GM12878 (cell line): ENCODE data around the gene RTN4R. TPM values are rescaled to one million over a fixed set of nuclear protein-coding genes. Genes with fewer than 3 reads are reported as not detected.
A peak's percentile ranks its signal among the peaks of the same experiment; 100 is the strongest.

Source experiments
- ATAC-seq: fragments of 200-7000 bp; cut with Tn5 transposase; 3 replicates; pipeline ENCODE4 v1.9.1; 2020; ENCODE audit warnings: mild to moderate bottlenecking, moderate library complexity
- BruUV-seq: library from RNA; stranded (reverse); fragments of 400-500 nt; replicated peaks from 2 replicates; lab custom pipeline; 2021; lab: Mats Ljungman, UMichigan
- CTCF ChIA-PET: fragments of 300-600 bp; sonication (Branson Sonifier 250); formaldehyde crosslinking; extraction: SDS; loops from one replicate; lab custom pipeline; 2021; ENCODE audit warnings: inconsistent platforms; lab: Yijun Ruan, JAX
- POLR2A ChIA-PET: fragments of 350-600 bp; formaldehyde crosslinking; extraction: SDS; loops from one replicate; lab custom pipeline; 2021; ENCODE audit warnings: inconsistent platforms; lab: Charles Lee
- RAD21 ChIA-PET: fragments of 300-600 bp; sonication (Branson Sonifier 250); formaldehyde crosslinking; loops from one replicate; lab custom pipeline; 2023; ENCODE audit warnings: antibody characterized with exemption; ENCODE audit not compliant: unreplicated experiment; lab: Charles Lee
- SMC1A ChIA-PET: fragments of 300-600 bp; sonication (Branson Sonifier 250); formaldehyde crosslinking; loops from one replicate; lab custom pipeline; 2023; ENCODE audit not compliant: unreplicated experiment, uncharacterized antibody; lab: Charles Lee
- DNase-seq: peaks from one replicate; pipeline ENCODE4 v3.0.0-alpha.2; 2011; ENCODE audit warnings: low read depth, low spot score
- FAIRE-seq: peaks from 3 replicates; lab custom pipeline; 2011; peaks lifted over from hg19 to GRCh38; lab: Jason Lieb, UNC
- H2AFZ ChIP-seq: 2 replicates; pipeline ENCODE4 v1.6.0; 2011; ENCODE audit warnings: low read depth, low read length, control low read depth; ENCODE audit not compliant: control insufficient read depth
- H3K27ac ChIP-seq: 2 replicates; pipeline ENCODE4 v1.5.1; 2011; ENCODE audit warnings: control low read depth; ENCODE audit not compliant: control insufficient read depth, insufficient read depth
- H3K27me3 ChIP-seq, 2 experiments: replicated peaks in 1 of 2; 2 replicates each; pipeline versions ENCODE4 v1.6.0 to v1.6.1; 2011; ENCODE audit warnings: low read length in 1 of 2; ENCODE audit not compliant: control insufficient read depth in 2 of 2, insufficient read depth in 2 of 2
- H3K36me3 ChIP-seq, 2 experiments: 2 replicates each; pipeline ENCODE4 v1.5.1; 2011; ENCODE audit warnings: low read length in 1 of 2; ENCODE audit not compliant: control insufficient read depth in 2 of 2, insufficient read depth in 2 of 2
- H3K4me1 ChIP-seq: 2 replicates; pipeline ENCODE4 v1.6.1; 2011; ENCODE audit warnings: mild to moderate bottlenecking, low read length, moderate library complexity, mixed read lengths; ENCODE audit not compliant: control insufficient read depth, insufficient read depth
- H3K4me2 ChIP-seq: 2 replicates; pipeline ENCODE4 v1.6.0; 2011; ENCODE audit warnings: control low read depth; ENCODE audit not compliant: control insufficient read depth, insufficient read depth
- H3K4me3 ChIP-seq: fragments of 200-600 bp; sonication (generic); 2 replicates; pipeline ENCODE4 v1.5.1; 2016
- H3K79me2 ChIP-seq: 2 replicates; pipeline ENCODE4 v1.6.0; 2011; ENCODE audit warnings: low read length; ENCODE audit not compliant: control insufficient read depth, insufficient read depth
- H3K9ac ChIP-seq: 2 replicates; pipeline ENCODE4 v1.8.0; 2011; ENCODE audit warnings: low read length, control low read depth, mixed read lengths; ENCODE audit not compliant: control insufficient read depth, insufficient read depth
- H3K9me3 ChIP-seq: replicated peaks from 3 replicates; pipeline ENCODE4 v1.5.1; 2011; ENCODE audit warnings: mild to moderate bottlenecking, low read length; ENCODE audit not compliant: control insufficient read depth, insufficient read depth
- H4K20me1 ChIP-seq: 2 replicates; pipeline ENCODE4 v1.6.0; 2011; ENCODE audit not compliant: control insufficient read depth, insufficient read depth
- IKZF1 ChIP-seq: fragments of 450-650 bp; conservative IDR thresholded peaks from 2 replicates; pipeline ENCODE4 v1.6.1; 2017; ENCODE audit warnings: antibody characterized with exemption, mild to moderate bottlenecking
- KAT2A ChIP-seq: conservative IDR thresholded peaks from 2 replicates; pipeline ENCODE4 v1.6.1; 2011; ENCODE audit warnings: low read depth, low read length; ENCODE audit not compliant: control insufficient read depth
- MEF2B ChIP-seq: fragments of 450-650 bp; IDR thresholded peaks from 2 replicates; pipeline ENCODE4 v1.6.1; 2018; ENCODE audit warnings: mild to moderate bottlenecking, moderate library complexity; ENCODE audit not compliant: partially characterized antibody, poor library complexity, severe bottlenecking
- NBN ChIP-seq: fragments of 450-650 bp; IDR thresholded peaks from 2 replicates; pipeline ENCODE4 v1.6.1; 2016
- NFYB ChIP-seq: IDR thresholded peaks from 2 replicates; pipeline ENCODE4 v1.6.1; 2011; ENCODE audit warnings: low read depth, mild to moderate bottlenecking, low read length, improper control_type of control experiment, moderate library complexity; ENCODE audit not compliant: insufficient read depth
- NRF1 ChIP-seq: conservative IDR thresholded peaks from 2 replicates; pipeline ENCODE4 v1.6.1; 2011; ENCODE audit warnings: mild to moderate bottlenecking, low read depth, low read length, improper control_type of control experiment
- PAX5 ChIP-seq: IDR thresholded peaks from 2 replicates; pipeline ENCODE4 v1.6.1; 2011; ENCODE audit warnings: low read depth, low read length, borderline replicate concordance
- PAX8 ChIP-seq: fragments of 450-650 bp; IDR thresholded peaks from 2 replicates; pipeline ENCODE4 v1.6.1; 2017; ENCODE audit warnings: mild to moderate bottlenecking, moderate library complexity
- RB1 ChIP-seq: fragments of 450-650 bp; formaldehyde crosslinking; IDR thresholded peaks from 2 replicates; pipeline ENCODE4 v1.6.1; 2017; ENCODE audit warnings: mild to moderate bottlenecking, borderline replicate concordance
- WGBS: methylation state at CpG from one replicate; pipeline ENCODE4 v1.1.6; 2016; ENCODE audit warnings: low lambda C conversion rate; ENCODE audit not compliant: insufficient replicate concordance, insufficient coverage; ENCODE audit errors: missing lambda C conversion rate; 5-methylcytosine and 5-hydroxymethylcytosine counted together
- in situ Hi-C: fragments of 300-500 bp; cut with MboI; formaldehyde crosslinking; loops from 9 replicates; pipeline ENCODE4 v1.14.3; 2018; ENCODE audit warnings: mixed read lengths
- intact Hi-C: fragments of 100-400 bp; cut with micrococcal nuclease; formaldehyde crosslinking; loops from one replicate; pipeline ENCODE4 v1.14.2; 2022; ENCODE audit not compliant: unreplicated experiment
- polyA plus RNA-seq, 11 experiments: library from polyadenylated mRNA; depleted of rRNA in 4 of 11; unstranded in 6 of 11; stranded (reverse) in 5 of 11; fragments of >200 nt; fragmentation: Nextera tagmentation in 4 of 11; fragmentation: Illumina TruSeq in 1 of 11; extraction: Ambion mirVana in 4 of 11; extraction: Trizol in 1 of 11; gene quantifications; 1 replicate in 1 of 11; 2 replicates in 10 of 11; pipeline versions ENCODE4 v1.2.1 to v1.2.3, GENCODE V29; 2011 to 2016; ENCODE audit warnings: inconsistent platforms in 2 of 11, missing spikeins in 2 of 11, low read depth in 1 of 11
- total RNA-seq, 4 experiments: library from RNA; depleted of rRNA in 3 of 4; stranded (reverse); fragments of >200 nt in 3 of 4; fragmentation: Illumina TruSeq in 1 of 4; extraction: Trizol in 1 of 4; gene quantifications; 2 replicates each; pipeline versions ENCODE4 v1.2.1 to v1.2.3, GENCODE V29; 2013 to 2021
- TF ChIP-seq, protein P1 (sequence below): fragments of 450-650 bp; IDR thresholded peaks from 2 replicates; pipeline ENCODE4 v1.6.1; 2017; ENCODE audit warnings: low read depth, mild to moderate bottlenecking, moderate library complexity
- TF ChIP-seq, protein P2 (sequence below): IDR thresholded peaks from 2 replicates; pipeline ENCODE4 v1.6.1; 2011; ENCODE audit warnings: borderline replicate concordance, low read depth, mild to moderate bottlenecking, moderate library complexity, mixed read lengths, low read length; ENCODE audit not compliant: insufficient read depth; ENCODE audit errors: extremely low read length
- TF ChIP-seq, protein P3 (sequence below): fragments of 450-650 bp; IDR thresholded peaks from 2 replicates; pipeline ENCODE4 v1.6.1; 2018; ENCODE audit warnings: mild to moderate bottlenecking, low read depth, moderate library complexity; ENCODE audit not compliant: partially characterized antibody
- TF ChIP-seq, protein P4 (sequence below): fragments of 450-650 bp; IDR thresholded peaks from 2 replicates; pipeline ENCODE4 v1.6.1; 2016; ENCODE audit warnings: mild to moderate bottlenecking

The RTN4R gene
- total and polyA plus RNA-seq, 10 of the 15 experiments (the other 5 are each of a cell fraction or from before 2014, with no cell fraction given): 0.03 to 1.0 (median 0.60) TPM; not detected in 2

DNA sequence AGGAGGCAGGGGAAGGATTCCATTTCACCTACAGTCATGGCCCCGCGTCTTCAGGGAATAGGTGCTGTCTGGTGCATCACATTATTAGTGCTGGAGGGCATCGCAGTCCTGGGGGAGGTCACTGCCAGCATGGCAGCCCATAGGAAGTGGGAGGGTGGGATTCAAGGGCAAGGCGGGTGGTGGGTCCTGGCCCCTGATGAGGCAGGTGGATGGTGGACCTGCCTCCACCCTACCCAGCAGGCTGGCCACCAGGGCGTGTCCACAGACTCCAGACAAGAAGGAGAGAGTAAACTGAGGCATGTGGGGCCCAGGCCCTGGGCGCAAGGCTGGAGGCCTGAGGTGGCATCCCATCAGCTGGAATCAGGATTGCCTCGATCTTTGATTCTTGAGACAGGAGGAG lies 53.3 kb downstream of the RTN4R start (continued):
- TF ChIP-seq, protein P1, sequence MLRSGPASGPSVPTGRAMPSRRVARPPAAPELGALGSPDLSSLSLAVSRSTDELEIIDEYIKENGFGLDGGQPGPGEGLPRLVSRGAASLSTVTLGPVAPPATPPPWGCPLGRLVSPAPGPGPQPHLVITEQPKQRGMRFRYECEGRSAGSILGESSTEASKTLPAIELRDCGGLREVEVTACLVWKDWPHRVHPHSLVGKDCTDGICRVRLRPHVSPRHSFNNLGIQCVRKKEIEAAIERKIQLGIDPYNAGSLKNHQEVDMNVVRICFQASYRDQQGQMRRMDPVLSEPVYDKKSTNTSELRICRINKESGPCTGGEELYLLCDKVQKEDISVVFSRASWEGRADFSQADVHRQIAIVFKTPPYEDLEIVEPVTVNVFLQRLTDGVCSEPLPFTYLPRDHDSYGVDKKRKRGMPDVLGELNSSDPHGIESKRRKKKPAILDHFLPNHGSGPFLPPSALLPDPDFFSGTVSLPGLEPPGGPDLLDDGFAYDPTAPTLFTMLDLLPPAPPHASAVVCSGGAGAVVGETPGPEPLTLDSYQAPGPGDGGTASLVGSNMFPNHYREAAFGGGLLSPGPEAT: no peak
- TF ChIP-seq PAX8: no peak
- TF ChIP-seq, protein P2, sequence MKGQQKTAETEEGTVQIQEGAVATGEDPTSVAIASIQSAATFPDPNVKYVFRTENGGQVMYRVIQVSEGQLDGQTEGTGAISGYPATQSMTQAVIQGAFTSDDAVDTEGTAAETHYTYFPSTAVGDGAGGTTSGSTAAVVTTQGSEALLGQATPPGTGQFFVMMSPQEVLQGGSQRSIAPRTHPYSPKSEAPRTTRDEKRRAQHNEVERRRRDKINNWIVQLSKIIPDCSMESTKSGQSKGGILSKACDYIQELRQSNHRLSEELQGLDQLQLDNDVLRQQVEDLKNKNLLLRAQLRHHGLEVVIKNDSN: no peak
- no peak for TF ChIP-seq RB1
- no peak for TF ChIP-seq NRF1

DNA sequence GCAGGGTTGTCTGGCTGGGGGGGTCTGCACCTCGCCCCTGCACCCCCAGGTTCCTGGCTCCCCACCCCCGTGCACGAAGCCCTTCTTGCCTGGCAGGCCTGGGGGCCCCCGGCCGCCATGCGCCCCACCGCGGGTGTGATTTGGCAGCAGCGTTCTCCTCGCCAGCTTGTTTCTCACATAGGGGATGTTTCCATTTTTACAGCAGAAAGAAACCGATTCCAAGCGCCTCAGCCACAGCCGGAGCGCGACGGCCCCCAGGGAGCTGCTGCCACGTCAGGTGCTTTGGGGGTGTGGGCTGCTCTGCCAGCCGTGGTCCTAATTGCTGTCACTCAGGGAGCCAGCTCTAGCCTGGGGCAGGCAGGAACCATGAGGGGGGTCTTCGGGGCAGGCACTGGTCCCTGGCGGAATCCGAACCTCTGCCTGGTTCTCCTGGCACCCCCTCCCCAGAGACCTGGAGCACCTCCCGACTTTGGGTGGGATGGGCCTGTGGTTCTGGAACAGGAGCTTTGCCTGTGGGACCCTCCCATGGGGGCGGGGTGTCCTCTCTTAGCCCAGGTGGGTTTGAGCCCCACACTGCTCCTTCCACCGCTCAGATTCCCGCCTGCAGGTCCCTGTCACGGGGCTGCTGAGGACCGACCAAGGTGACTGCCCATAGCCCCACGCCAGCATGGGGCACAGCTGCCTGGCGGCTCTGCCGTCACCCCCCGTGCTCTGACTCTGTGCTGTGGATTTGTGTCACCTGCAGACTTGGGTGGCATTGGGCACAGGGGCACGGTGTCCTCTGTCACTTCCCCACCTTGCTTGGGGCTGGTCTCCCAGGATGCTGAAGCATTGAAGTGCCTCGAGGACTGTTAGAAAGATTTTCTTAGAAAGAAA lies 54.0 kb downstream of the RTN4R start:
- Histone ChIP-seq H3K36me3 (no peaks in the 10 kb centered on the region), H3K4me1 (no peaks in the 10 kb centered on the region), H3K79me2 (no peaks in the 10 kb centered on the region), H3K4me3 (no peak overlapping the region), H3K9me3 (no peaks in the 10 kb centered on the region), H3K27me3 (no peaks in the 10 kb centered on the region; a peak in 2 of 4 replicates), H3K27ac (no peak overlapping the region), H4K20me1 (no peaks in the 10 kb centered on the region), H2AFZ (no peak overlapping the region), H3K4me2 (no peak overlapping the region), H3K9ac (no peak overlapping the region)
- ChIA-PET RAD21 (interaction anchor here (1.1 to 1.3 kb wide), 2 partner anchors 24 to 33 kb away, joined by 3 to 4 read pairs; no protein-coding TSS in a partner anchor), SMC1A (no interaction called here), CTCF (interaction anchor here (0.6 to 1.2 kb wide), 3 partner anchors 24 to 68 kb away, joined by 3 to 7 read pairs (median 3); no protein-coding TSS in a partner anchor), POLR2A (interaction anchor here (0.7 kb wide), 1 partner anchor 444 kb away, joined by 4 read pairs; no protein-coding TSS in a partner anchor)
- intact Hi-C loops (no loop called here), in situ Hi-C loops (no loop called here)
- BruUV-seq: no TSS peak
- peak; percentile 62 for ATAC-seq
- DNase-seq: no peak
- WGBS: 30% methylated on average over 33 of the region's 33 CpGs
- FAIRE-seq: no peak
- TF ChIP-seq NBN: no peak
- TF ChIP-seq, protein P3, sequence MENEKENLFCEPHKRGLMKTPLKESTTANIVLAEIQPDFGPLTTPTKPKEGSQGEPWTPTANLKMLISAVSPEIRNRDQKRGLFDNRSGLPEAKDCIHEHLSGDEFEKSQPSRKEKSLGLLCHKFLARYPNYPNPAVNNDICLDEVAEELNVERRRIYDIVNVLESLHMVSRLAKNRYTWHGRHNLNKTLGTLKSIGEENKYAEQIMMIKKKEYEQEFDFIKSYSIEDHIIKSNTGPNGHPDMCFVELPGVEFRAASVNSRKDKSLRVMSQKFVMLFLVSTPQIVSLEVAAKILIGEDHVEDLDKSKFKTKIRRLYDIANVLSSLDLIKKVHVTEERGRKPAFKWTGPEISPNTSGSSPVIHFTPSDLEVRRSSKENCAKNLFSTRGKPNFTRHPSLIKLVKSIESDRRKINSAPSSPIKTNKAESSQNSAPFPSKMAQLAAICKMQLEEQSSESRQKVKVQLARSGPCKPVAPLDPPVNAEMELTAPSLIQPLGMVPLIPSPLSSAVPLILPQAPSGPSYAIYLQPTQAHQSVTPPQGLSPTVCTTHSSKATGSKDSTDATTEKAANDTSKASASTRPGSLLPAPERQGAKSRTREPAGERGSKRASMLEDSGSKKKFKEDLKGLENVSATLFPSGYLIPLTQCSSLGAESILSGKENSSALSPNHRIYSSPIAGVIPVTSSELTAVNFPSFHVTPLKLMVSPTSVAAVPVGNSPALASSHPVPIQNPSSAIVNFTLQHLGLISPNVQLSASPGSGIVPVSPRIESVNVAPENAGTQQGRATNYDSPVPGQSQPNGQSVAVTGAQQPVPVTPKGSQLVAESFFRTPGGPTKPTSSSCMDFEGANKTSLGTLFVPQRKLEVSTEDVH: no peak
- peak; percentile 91 for TF ChIP-seq MEF2B
- TF ChIP-seq NFYB: no peak
- TF ChIP-seq PAX5: no peak
- TF ChIP-seq, protein P4, sequence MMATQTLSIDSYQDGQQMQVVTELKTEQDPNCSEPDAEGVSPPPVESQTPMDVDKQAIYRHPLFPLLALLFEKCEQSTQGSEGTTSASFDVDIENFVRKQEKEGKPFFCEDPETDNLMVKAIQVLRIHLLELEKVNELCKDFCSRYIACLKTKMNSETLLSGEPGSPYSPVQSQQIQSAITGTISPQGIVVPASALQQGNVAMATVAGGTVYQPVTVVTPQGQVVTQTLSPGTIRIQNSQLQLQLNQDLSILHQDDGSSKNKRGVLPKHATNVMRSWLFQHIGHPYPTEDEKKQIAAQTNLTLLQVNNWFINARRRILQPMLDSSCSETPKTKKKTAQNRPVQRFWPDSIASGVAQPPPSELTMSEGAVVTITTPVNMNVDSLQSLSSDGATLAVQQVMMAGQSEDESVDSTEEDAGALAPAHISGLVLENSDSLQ: peak; percentile 93
- peak; percentile 39; the same call in 1 of the 2 replicates for TF ChIP-seq IKZF1
- no peak for TF ChIP-seq KAT2A
